Osteoblast (primary cell): ENCODE results near the gene RPRD1B. TPM values are rescaled to one million over a fixed set of nuclear protein-coding genes. Genes with fewer than 3 reads are reported as not detected.
A peak's percentile ranks its signal among the peaks of the same experiment; 100 is the strongest.

Experiments
- DNase-seq: peaks from one replicate; pipeline ENCODE4 v3.0.0; 2011; ENCODE audit warnings: low spot score, mixed read lengths; ENCODE audit not compliant: insufficient read length; ENCODE audit errors: missing footprints
- H2AFZ ChIP-seq: 2 replicates; pipeline ENCODE4 v1.6.0; 2011; ENCODE audit warnings: mild to moderate bottlenecking, low read length
- H3K27ac ChIP-seq: 2 replicates; pipeline ENCODE4 v1.5.1; 2011; ENCODE audit warnings: mild to moderate bottlenecking, low read depth, low read length, moderate library complexity
- H3K27me3 ChIP-seq: 2 replicates; pipeline ENCODE4 v1.6.0; 2012; ENCODE audit warnings: mild to moderate bottlenecking, control low read depth, inconsistent platforms, low read length, moderate library complexity; ENCODE audit not compliant: insufficient read depth
- H3K36me3 ChIP-seq: 2 replicates; pipeline ENCODE4 v1.5.1; 2011; ENCODE audit warnings: mild to moderate bottlenecking, low read length, control low read depth, moderate library complexity; ENCODE audit not compliant: insufficient read depth
- H3K4me1 ChIP-seq: 2 replicates; pipeline ENCODE4 v1.5.1; 2011; ENCODE audit warnings: mild to moderate bottlenecking, low read length, control low read depth, moderate library complexity; ENCODE audit not compliant: insufficient read depth
- H3K4me2 ChIP-seq: 2 replicates; pipeline ENCODE4 v1.6.0; 2011; ENCODE audit warnings: mild to moderate bottlenecking, low read length; ENCODE audit not compliant: insufficient read depth
- H3K4me3 ChIP-seq: fragments of 200-600 bp; sonication (generic); 3 replicates; pipeline ENCODE4 v1.5.1; 2012; ENCODE audit warnings: mild to moderate bottlenecking, low read length, inconsistent platforms; ENCODE audit not compliant: insufficient read depth
- H3K79me2 ChIP-seq: 2 replicates; pipeline ENCODE4 v1.6.0; 2012; ENCODE audit warnings: mild to moderate bottlenecking, low read length, control low read depth, inconsistent platforms; ENCODE audit not compliant: insufficient read depth
- H3K9me3 ChIP-seq: 2 replicates; pipeline ENCODE4 v1.5.1; 2011; ENCODE audit warnings: low read depth, low read length, control low read depth
- H4K20me1 ChIP-seq: 2 replicates; pipeline ENCODE4 v1.6.0; 2012; ENCODE audit warnings: mild to moderate bottlenecking, low read length, control low read depth; ENCODE audit not compliant: insufficient read depth
- CTCF ChIP-seq: IDR thresholded peaks from 2 replicates; pipeline ENCODE4 v1.5.1; 2011; ENCODE audit warnings: mild to moderate bottlenecking, low read depth, low read length, moderate library complexity; ENCODE audit errors: extremely low read depth
- total RNA-seq: library from RNA; depleted of rRNA; stranded (reverse); fragments of >200 nt; gene quantifications from 2 replicates; pipeline ENCODE4 v1.2.3, GENCODE V29; 2012

RPRD1B gene
- total RNA-seq, 1 donor = 29.3 TPM

- no peak overlapping the region for H2AFZ ChIP-seq
- peaks cover 29% of the 10 kb centered on the region for H3K4me1 ChIP-seq
- H3K79me2 ChIP-seq = no peaks in the 10 kb centered on the region
- H3K36me3 ChIP-seq = no peaks in the 10 kb centered on the region
- H3K27me3 ChIP-seq = no peaks in the 10 kb centered on the region
- no peaks in the 10 kb centered on the region for H3K9me3 ChIP-seq
- no peak for TF ChIP-seq CTCF
- H4K20me1 ChIP-seq = no peaks in the 10 kb centered on the region
- H3K4me2 ChIP-seq = no peak overlapping the region
- no peak for DNase-seq
- H3K4me3 ChIP-seq = no peak overlapping the region
- no peak overlapping the region for H3K27ac ChIP-seq
Observed at GRCh38 chr20:38120625-38120988, 87.1 kb downstream of the RPRD1B start.

GRCh38 chr20:38121741-38122140 is 88.2 kb downstream of the RPRD1B start:
- no peak for TF ChIP-seq CTCF
- H3K27ac ChIP-seq = no peak overlapping the region
- H3K4me1 ChIP-seq = peaks cover 40% of the 10 kb centered on the region
- no peak overlapping the region for H2AFZ ChIP-seq
- no peaks in the 10 kb centered on the region for H3K79me2 ChIP-seq
- no peak overlapping the region for H3K4me3 ChIP-seq
- no peak overlapping the region for H3K4me2 ChIP-seq
- H4K20me1 ChIP-seq = no peaks in the 10 kb centered on the region
- no peaks in the 10 kb centered on the region for H3K27me3 ChIP-seq
- DNase-seq = no peak
- H3K9me3 ChIP-seq = no peaks in the 10 kb centered on the region
- no peaks in the 10 kb centered on the region for H3K36me3 ChIP-seq

GRCh38 chr20:38123021-38123587 is 89.6 kb downstream of the RPRD1B start:
- peak overlapping the region; percentile 72 for H3K27ac ChIP-seq
- no peak for TF ChIP-seq CTCF
- H3K9me3 ChIP-seq = no peaks in the 10 kb centered on the region
- H3K4me2 ChIP-seq = no peak overlapping the region
- H3K79me2 ChIP-seq = no peaks in the 10 kb centered on the region
- no peak for DNase-seq
- peaks cover 3% of the 10 kb centered on the region for H3K36me3 ChIP-seq
- H3K27me3 ChIP-seq = no peaks in the 10 kb centered on the region
- no peaks in the 10 kb centered on the region for H4K20me1 ChIP-seq
- H2AFZ ChIP-seq = peak overlapping the region; percentile 88
- peaks cover 44% of the 10 kb centered on the region for H3K4me1 ChIP-seq
- H3K4me3 ChIP-seq = no peak overlapping the region

GRCh38 chr20:38125157-38126056 is 91.9 kb downstream of the RPRD1B start:
- H3K27me3 ChIP-seq = no peaks in the 10 kb centered on the region
- TF ChIP-seq CTCF = no peak
- H3K4me1 ChIP-seq = peaks cover 48% of the 10 kb centered on the region
- DNase-seq = no peak
- no peaks in the 10 kb centered on the region for H3K79me2 ChIP-seq
- H3K36me3 ChIP-seq = peaks cover 26% of the 10 kb centered on the region
- H4K20me1 ChIP-seq = no peaks in the 10 kb centered on the region
- peak overlapping the region; percentile 9 for H3K4me2 ChIP-seq
- H3K9me3 ChIP-seq = no peaks in the 10 kb centered on the region
- peak overlapping the region; percentile 38 for H3K27ac ChIP-seq
- H2AFZ ChIP-seq = peak overlapping the region; percentile 27
- no peak overlapping the region for H3K4me3 ChIP-seq
